Activated T-cell treated with anti-CD3 and anti-CD28 coated beads, Interleukin-2, amount 50 U/mL, for 4 hours (primary cell): ENCODE data around the gene NIPBL. TPM values are rescaled to one million over a fixed set of nuclear protein-coding genes. Genes with fewer than 3 reads are reported as not detected.

Experiments
- ATAC-seq, 2 donors: fragments of 200-7000 bp; cut with Tn5 transposase; one replicate each; pipeline ENCODE4 v1.10.0; 2021
- DNase-seq: peaks from one replicate; pipeline ENCODE4 v3.0.0-alpha.2; 2020
- H3K27me3 Mint-ChIP-seq: one replicate; pipeline ENCODE4 v1.8.0; 2021; ENCODE audit warnings: low read depth, mixed read lengths
- H3K36me3 Mint-ChIP-seq: one replicate; pipeline ENCODE4 v1.8.0; 2022; ENCODE audit warnings: mixed read lengths; ENCODE audit not compliant: insufficient read depth
- H3K4me1 Mint-ChIP-seq: one replicate; pipeline ENCODE4 v1.8.0; 2021; ENCODE audit warnings: low read depth, mixed read lengths
- H3K4me3 Mint-ChIP-seq: one replicate; pipeline ENCODE4 v1.8.0; 2021; ENCODE audit warnings: mild to moderate bottlenecking, moderate library complexity, mixed read lengths
- H3K9me3 Mint-ChIP-seq: one replicate; pipeline ENCODE4 v1.8.0; 2021; ENCODE audit warnings: mixed read lengths
- total RNA-seq, 3 donors: library from RNA; stranded (reverse); gene quantifications; one replicate each; pipeline ENCODE4 v1.2.1, GENCODE V29; 2021

NIPBL gene
- total RNA-seq, 3 donors from 2014 or later: 42.0 to 56.0 (median 43.4) TPM

DNA sequence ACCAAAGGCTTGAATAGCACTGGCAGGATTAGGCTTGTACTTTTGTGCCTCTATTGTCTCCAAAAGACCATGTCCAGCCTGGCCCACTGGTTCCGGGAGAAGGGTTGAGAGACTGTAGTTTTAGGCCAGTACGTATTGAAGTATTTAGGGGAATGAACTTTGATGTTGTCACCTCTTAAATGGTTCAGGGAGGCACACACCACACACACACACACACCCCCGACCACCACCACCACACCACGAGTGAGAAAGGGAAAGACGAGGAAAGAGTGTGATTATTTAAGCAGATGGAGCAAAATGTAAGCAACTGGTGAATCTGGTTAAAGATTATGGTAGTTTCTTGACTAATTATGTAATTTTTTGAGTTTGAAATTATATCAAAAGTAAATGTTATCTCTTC is 61.6 kb downstream of the NIPBL start:
- Mint-ChIP-seq H3K4me3 (no peak overlapping the region), H3K4me1 (peaks cover 65% of the 10 kb centered on the region), H3K9me3 (no peaks in the 10 kb centered on the region), H3K27me3 (no peaks in the 10 kb centered on the region), H3K36me3 (peaks cover 8% of the 10 kb centered on the region)
- ATAC-seq (no peak), DNase-seq (no peak)

DNA sequence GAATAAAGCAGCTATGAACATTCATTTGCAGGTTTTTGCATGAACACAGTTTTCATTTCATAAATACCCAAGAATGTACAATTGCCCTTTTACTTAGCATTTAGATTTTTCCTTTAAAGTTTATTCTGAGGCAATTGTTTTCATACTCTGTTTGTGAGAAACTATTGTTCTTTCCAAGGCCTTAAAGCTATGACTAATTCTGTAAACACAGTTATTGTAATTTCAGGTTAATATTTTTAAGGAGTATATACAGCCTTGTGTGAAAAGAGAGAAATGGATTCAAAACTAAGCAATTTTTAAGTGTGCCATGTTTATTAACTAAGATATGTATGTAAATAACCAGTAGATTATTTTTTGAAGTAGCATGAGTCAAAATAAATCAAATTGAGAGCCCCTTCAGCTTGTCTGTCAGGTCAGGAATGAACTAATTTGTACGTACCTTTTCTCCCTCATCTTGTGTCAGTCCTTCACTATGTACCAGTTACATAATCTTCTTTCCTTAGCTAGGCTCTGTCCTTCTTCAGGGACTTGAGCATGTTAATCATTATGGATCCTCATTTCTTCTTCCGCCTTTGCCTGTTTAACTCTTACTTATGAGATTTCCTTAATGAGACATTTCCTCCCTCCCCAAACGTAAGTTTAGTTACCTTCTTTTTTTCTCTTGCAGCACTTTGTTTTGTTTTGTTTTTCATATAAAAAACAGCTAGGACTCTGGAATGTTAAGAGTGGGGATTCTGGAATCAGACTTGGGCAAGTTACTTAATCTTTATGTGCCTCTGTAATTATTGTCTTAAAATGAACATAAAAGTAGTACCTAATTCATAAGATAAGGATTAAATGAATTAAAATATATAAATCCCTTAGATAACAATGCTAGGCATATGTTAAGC is 63.6 kb downstream of the NIPBL start:
- DNase-seq: no peak
- Mint-ChIP-seq H3K27me3 (no peaks in the 10 kb centered on the region), H3K4me1 (peaks cover 67% of the 10 kb centered on the region), H3K4me3 (no peak overlapping the region), H3K9me3 (no peaks in the 10 kb centered on the region), H3K36me3 (peaks cover 7% of the 10 kb centered on the region)
- ATAC-seq: no peak

DNA sequence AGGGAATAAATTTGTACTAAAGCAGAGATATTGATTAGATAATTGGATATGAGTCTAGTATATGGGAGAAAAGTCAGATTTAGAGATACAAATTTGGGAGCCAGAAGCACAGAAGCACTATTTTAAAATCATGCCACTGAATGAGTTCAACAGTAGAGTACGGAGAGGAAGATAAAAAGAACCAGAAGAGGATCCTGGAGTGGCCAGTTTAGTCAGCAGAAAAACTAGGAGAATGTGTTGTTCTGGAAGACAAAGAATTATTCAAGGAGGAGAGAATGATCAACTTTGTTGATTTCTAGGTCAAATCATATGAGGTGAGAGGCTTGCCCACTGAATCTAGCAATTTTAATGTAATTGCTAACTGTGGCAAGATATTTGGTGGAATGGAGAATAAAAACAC is 67.0 kb downstream of the NIPBL start:
- peaks cover 3% of the 10 kb centered on the region for H3K36me3 Mint-ChIP-seq
- no peaks in the 10 kb centered on the region for H3K9me3 Mint-ChIP-seq
- no peak for ATAC-seq
- H3K27me3 Mint-ChIP-seq: no peaks in the 10 kb centered on the region
- no peak for DNase-seq
- H3K4me3 Mint-ChIP-seq: no peak overlapping the region
- H3K4me1 Mint-ChIP-seq: peaks cover 60% of the 10 kb centered on the region

DNA sequence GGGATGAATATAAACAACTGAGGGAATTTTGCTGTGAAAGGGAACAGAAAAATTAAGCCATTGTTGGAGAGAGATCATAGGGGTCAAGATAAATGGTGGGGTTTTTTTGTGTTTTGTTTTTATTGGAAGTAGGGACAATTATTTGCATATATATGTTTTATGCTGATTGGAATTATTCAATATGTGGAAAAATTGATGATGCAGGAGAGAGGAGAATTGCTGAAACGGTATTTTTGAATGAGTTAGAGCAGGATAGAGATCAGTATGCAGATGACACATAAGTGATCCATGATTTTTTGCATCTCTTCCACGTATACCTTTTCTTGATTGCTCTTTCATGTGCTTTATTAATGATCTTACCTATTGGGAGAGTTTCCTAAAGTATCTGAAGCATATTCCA is 67.5 kb downstream of the NIPBL start:
- Mint-ChIP-seq H3K4me3 (no peak overlapping the region), H3K36me3 (peaks cover 3% of the 10 kb centered on the region), H3K9me3 (no peaks in the 10 kb centered on the region), H3K4me1 (peaks cover 62% of the 10 kb centered on the region), H3K27me3 (no peaks in the 10 kb centered on the region)
- ATAC-seq: no peak
- DNase-seq: no peak

DNA sequence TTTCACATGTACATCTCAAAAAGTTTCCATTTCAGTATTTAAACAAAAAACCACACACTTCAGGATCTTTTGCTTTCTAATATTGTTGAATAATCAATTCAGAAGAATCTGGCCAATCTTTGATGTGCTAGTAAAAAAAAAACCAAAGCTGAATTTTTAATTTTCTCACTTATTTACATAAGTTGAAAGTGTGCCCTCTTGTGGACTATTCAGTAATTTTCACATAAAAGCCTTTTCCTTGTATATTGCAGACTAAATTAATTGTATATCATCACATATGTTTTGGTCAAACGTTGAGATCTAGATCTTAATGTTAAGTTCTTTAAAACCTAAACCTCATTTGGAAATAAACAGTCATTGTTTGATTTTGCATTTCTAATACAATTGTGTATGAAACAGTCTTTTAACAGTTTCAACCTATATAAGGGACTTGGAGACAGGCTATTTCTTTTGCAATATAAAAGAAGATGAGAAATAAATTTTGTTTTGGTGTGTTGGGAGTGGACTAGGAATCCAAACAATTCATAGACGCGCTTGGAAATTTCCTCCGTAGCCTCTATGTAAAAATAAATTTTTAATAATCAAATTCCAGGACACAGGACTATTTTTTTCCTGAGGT is 68.1 kb downstream of the NIPBL start:
- ATAC-seq (no peak), DNase-seq (no peak)
- peaks cover 3% of the 10 kb centered on the region for H3K36me3 Mint-ChIP-seq
- H3K27me3 Mint-ChIP-seq: no peaks in the 10 kb centered on the region
- H3K9me3 Mint-ChIP-seq: no peaks in the 10 kb centered on the region
- no peak overlapping the region for H3K4me3 Mint-ChIP-seq
- H3K4me1 Mint-ChIP-seq: peaks cover 59% of the 10 kb centered on the region

DNA sequence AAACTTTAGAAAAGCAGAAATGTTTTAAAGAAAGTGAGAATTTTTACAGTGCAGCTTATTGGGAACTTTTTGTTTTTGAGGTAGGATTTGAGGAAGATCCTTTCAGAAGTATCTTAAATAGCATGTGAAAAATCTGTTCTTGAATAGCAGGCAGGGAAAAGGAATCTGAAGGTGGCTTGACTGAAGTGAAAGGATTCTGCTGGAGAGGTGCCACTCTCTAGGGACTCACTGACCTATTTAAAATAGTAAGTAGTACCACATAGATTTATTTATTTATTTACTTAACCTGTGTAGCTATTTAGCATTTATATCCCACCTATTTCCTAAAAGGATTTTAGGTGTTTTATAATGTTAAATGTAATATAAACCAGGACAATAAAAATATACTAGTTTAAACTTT is 69.1 kb downstream of the NIPBL start:
- Mint-ChIP-seq H3K27me3 (no peaks in the 10 kb centered on the region), H3K4me3 (no peak overlapping the region), H3K4me1 (peaks cover 59% of the 10 kb centered on the region), H3K36me3 (no peaks in the 10 kb centered on the region), H3K9me3 (no peaks in the 10 kb centered on the region)
- DNase-seq (no peak), ATAC-seq (no peak)

DNA sequence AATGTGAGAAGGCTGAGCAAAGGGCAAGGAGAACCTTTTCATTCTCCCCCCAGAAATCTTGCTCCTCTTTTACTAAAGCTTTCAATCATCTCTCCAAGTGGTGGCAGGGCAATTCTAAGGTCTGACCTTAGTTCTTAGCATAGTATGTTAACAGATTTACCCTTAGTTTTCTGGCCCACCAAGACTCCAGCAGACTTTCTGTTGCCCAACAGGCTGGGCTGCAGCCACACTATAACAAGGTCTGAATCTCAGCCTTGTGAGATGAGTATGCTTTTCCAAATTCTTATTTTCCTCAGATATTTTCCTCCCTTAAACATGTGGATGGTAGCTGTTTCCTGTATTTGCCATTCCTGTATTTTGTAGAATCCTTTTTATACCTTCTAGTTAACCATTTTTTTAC is 69.5 kb downstream of the NIPBL start:
- no peaks in the 10 kb centered on the region for H3K9me3 Mint-ChIP-seq
- H3K4me3 Mint-ChIP-seq: no peak overlapping the region
- H3K27me3 Mint-ChIP-seq: no peaks in the 10 kb centered on the region
- no peak for DNase-seq
- no peaks in the 10 kb centered on the region for H3K36me3 Mint-ChIP-seq
- ATAC-seq: no peak
- H3K4me1 Mint-ChIP-seq: peaks cover 62% of the 10 kb centered on the region

DNA sequence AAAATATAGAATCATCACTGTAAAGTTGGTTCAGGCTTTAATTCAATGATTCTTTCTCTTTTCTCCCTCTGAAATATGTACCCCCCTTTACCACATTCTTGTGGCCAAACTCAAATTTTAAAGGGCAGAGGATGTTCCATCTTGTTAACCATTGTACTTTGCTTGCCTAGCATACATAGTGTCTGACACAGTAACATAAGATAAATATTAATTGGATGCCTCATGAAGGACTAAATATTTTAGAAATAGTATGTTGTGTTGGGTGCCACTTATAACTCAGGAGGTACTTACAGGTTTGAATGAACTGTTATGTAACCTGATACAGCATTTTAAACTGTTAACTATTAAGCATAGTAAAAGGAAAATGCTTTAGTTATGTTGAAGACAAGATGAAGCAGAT is 71.5 kb downstream of the NIPBL start:
- Mint-ChIP-seq H3K4me1 (peaks cover 68% of the 10 kb centered on the region), H3K4me3 (no peak overlapping the region), H3K27me3 (no peaks in the 10 kb centered on the region), H3K9me3 (no peaks in the 10 kb centered on the region), H3K36me3 (no peaks in the 10 kb centered on the region)
- no peak for ATAC-seq
- DNase-seq: no peak

DNA sequence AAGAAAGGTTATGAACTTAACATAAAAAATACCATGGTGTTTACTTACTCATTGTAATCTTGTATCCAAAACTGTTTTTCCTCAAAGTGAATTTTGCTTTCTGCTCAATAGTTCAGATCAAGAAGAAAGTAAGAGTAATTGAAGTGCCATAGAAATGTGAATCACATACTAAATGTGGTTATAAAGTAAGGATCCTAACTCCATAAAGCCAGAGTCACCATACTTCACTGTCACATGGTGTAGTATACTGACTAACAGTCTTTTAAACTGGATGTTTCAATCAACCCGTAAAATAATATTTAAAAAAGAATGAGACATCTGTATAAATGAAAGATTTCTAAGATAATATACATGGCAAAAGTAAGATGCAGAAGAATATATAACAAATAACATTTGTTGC is 72.1 kb downstream of the NIPBL start:
- Mint-ChIP-seq H3K4me1 (peaks cover 63% of the 10 kb centered on the region), H3K36me3 (no peaks in the 10 kb centered on the region), H3K27me3 (no peaks in the 10 kb centered on the region), H3K9me3 (no peaks in the 10 kb centered on the region), H3K4me3 (no peak overlapping the region)
- no peak for ATAC-seq
- DNase-seq: no peak

DNA sequence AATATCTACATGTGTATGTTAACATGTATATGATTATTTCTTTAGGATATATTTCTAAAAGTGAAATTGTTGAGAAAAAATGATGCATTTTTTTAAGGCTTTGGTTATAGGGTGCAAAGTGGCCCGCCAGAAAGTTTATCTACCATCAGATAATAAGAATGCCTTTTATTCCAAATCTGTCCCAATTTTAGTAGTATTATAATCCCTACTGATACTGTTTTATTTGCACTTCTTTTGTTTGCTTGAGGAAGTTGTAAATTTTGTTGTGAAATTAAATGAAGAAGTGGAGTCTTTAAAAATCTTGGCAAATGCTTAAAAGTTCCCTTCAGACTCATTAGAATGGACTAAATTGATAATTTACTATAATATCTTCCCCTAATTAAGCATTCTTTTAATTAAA is 73.0 kb downstream of the NIPBL start:
- Mint-ChIP-seq H3K4me1 (peaks cover 53% of the 10 kb centered on the region), H3K9me3 (no peaks in the 10 kb centered on the region), H3K4me3 (no peak overlapping the region), H3K27me3 (no peaks in the 10 kb centered on the region), H3K36me3 (no peaks in the 10 kb centered on the region)
- ATAC-seq (no peak), DNase-seq (no peak)

DNA sequence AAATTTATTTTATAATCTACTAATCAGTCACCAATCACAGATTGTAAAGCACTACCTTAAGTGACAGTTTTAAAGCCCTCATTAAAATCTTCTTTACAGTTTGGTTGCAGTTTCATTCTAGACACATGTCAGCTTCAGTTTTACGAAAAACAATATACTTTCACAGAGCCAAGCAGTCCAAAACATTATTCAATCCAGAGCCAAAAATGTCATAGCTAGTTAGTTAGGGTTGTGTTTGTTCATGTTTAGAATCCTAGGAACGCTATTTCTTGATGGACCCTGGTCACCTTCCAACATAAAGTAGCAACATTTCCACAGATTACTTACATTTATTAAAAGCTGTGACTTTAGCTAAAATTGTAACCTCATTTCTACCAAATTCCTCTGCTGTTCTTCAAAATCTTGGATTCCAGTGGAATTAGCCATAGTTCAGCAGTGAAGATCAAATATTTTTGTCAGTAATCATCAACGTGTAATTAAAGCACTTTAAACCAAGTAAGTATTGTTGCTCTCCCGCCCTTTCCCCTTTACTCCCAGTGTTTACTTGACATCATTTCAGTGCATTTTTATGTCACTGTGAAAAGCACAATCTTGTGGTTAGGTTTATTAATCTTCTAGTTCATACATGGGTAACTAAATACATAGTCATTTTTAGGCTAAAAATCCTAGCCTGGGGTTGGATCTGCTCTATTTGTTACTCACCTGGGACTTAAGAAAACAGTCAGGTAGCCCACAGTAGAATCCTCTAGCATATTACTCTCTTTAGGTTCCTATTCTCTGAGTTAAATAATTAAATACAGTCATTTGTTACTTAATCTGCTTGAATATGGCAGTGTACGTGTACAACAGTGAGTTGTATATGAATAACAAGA is 74.3 kb downstream of the NIPBL start:
- Mint-ChIP-seq H3K4me1 (peaks cover 50% of the 10 kb centered on the region), H3K4me3 (no peak overlapping the region), H3K9me3 (no peaks in the 10 kb centered on the region), H3K36me3 (no peaks in the 10 kb centered on the region), H3K27me3 (no peaks in the 10 kb centered on the region)
- DNase-seq: no peak
- no peak for ATAC-seq

DNA sequence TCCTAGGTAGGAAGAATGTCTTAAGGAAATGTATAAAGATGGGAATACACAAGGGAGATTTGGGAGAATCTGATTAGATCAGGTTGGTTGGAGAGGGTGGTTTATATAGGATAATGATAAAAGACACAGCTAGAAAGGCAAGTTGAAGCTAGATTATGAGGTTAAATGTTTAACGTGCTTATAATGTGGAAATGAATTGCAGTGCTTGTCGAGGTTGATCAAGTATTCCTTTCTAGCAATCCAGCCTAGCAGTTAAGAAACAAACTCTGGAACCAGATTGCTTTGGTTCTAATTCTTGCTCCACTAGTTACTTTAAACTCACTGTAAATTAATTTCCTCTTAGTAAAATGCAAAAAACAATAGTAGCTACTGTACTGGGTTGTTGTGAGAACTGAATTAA is 76.5 kb downstream of the NIPBL start:
- peaks cover 34% of the 10 kb centered on the region for H3K4me1 Mint-ChIP-seq
- no peaks in the 10 kb centered on the region for H3K27me3 Mint-ChIP-seq
- H3K36me3 Mint-ChIP-seq: peaks cover 4% of the 10 kb centered on the region
- H3K4me3 Mint-ChIP-seq: no peak overlapping the region
- DNase-seq (no peak), ATAC-seq (no peak)
- no peaks in the 10 kb centered on the region for H3K9me3 Mint-ChIP-seq

DNA sequence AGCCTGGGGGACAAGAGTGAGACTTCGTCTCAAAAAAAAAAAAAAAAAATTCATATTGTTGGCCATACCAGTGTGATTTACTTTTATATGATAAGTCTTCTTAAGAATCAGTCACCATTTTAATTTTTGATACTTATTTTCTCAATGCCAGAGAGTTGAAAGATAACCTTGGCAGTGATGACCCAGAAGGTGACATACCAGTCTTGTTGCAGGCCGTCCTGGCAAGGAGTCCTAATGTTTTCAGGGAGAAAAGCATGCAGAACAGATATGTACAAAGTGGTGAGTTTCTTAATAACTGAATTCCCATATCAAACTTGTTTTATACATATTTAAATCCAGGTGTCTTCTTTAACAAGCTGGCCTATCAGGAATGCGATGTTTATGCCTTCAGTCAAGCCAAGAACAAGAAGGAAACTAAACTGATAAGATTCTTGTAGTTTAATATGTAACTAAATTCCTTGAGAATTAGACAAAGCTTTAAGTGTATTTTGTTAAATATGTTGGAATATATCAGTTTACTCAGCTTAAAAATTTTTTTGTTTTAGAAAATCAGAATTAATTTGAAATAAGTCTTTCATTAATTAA is 81.5 kb downstream of the NIPBL start:
- Mint-ChIP-seq H3K4me1 (peaks cover under 1% of the 10 kb centered on the region), H3K4me3 (no peak overlapping the region), H3K36me3 (peaks cover 14% of the 10 kb centered on the region), H3K27me3 (no peaks in the 10 kb centered on the region), H3K9me3 (no peaks in the 10 kb centered on the region)
- DNase-seq (no peak), ATAC-seq (no peak)

DNA sequence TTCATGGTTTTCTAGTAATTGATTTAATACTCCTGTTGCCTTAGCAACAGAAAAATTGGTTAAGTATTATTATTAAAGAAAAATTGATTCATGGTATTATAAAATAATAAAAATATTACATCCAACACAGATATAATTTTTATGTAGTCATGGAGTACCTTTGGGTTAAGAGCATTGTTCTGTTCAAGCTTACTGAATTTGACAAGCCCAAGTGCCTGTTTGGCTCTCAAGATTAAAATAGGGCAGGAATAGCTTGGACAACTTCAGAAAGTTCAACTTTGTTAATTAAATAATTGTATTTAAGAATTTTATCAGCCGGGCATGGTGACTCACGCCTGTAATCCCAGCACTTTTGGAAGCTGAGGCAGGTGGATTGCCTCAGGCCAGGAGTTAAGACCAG is 82.0 kb downstream of the NIPBL start:
- no peak for ATAC-seq
- Mint-ChIP-seq H3K27me3 (no peaks in the 10 kb centered on the region), H3K9me3 (no peaks in the 10 kb centered on the region), H3K4me1 (no peaks in the 10 kb centered on the region), H3K36me3 (peaks cover 14% of the 10 kb centered on the region), H3K4me3 (no peak overlapping the region)
- no peak for DNase-seq
